Activated T-cell treated with anti-CD3 and anti-CD28 coated beads, Interleukin-2, amount 50 U/mL, for 4 hours (primary cell): Measurements from ENCODE around the gene TMEM138. TPM values are rescaled to one million over a fixed set of nuclear protein-coding genes. Genes with fewer than 3 reads are reported as not detected.

Experiments used
- ATAC-seq, 2 donors: fragments of 200-7000 bp; cut with Tn5 transposase; one replicate each; pipeline ENCODE4 v1.10.0; 2021
- DNase-seq: peaks from one replicate; pipeline ENCODE4 v3.0.0-alpha.2; 2020
- H3K27me3 Mint-ChIP-seq: one replicate; pipeline ENCODE4 v1.8.0; 2021; ENCODE audit warnings: low read depth, mixed read lengths
- H3K36me3 Mint-ChIP-seq: one replicate; pipeline ENCODE4 v1.8.0; 2022; ENCODE audit warnings: mixed read lengths; ENCODE audit not compliant: insufficient read depth
- H3K4me1 Mint-ChIP-seq: one replicate; pipeline ENCODE4 v1.8.0; 2021; ENCODE audit warnings: low read depth, mixed read lengths
- H3K4me3 Mint-ChIP-seq: one replicate; pipeline ENCODE4 v1.8.0; 2021; ENCODE audit warnings: mild to moderate bottlenecking, moderate library complexity, mixed read lengths
- H3K9me3 Mint-ChIP-seq: one replicate; pipeline ENCODE4 v1.8.0; 2021; ENCODE audit warnings: mixed read lengths
- total RNA-seq, 3 donors: library from RNA; stranded (reverse); gene quantifications; one replicate each; pipeline ENCODE4 v1.2.1, GENCODE V29; 2021

Gene TMEM138
- total RNA-seq, 3 donors from 2014 or later, result 74.2 to 91.5 (median 81.2) TPM

GRCh38 chr11:61392981-61393595 lies 30.9 kb downstream of the TMEM138 start:
- Mint-ChIP-seq H3K27me3 (no peaks in the 10 kb centered on the region), H3K36me3 (peaks cover 7% of the 10 kb centered on the region), H3K9me3 (no peaks in the 10 kb centered on the region), H3K4me3 (peak overlapping the region; percentile 89), H3K4me1 (peaks cover 24% of the 10 kb centered on the region)
- DNase-seq, result no peak
- ATAC-seq, result peak in 1 of 2 donors; percentile 36

DNA sequence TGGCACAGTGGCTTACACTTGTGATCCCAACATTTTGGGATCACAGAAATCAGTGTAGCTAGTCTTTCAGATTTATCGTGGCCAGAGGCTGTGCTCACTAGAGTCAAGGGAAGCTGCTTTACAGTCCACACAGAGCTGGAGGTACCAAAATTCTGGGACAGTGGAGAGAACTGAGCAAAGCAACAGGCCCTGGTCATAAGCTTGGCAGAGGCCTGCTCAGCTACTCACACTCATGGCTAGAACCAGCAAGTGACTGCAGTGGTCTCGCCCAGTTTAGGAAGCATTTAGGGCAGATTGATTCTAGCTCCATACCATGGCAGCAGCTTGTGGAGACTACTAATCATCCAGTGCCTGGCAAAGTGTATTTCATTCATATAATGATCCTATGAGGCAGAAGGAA lies 39.0 kb downstream of the TMEM138 start:
- DNase-seq, result no peak
- no peaks in the 10 kb centered on the region for H3K9me3 Mint-ChIP-seq
- no peaks in the 10 kb centered on the region for H3K27me3 Mint-ChIP-seq
- no peak for ATAC-seq
- H3K4me3 Mint-ChIP-seq, result no peak overlapping the region
- H3K36me3 Mint-ChIP-seq, result peaks cover 34% of the 10 kb centered on the region
- no peaks in the 10 kb centered on the region for H3K4me1 Mint-ChIP-seq

GRCh38 chr11:61401573-61401972 lies 39.4 kb downstream of the TMEM138 start:
- Mint-ChIP-seq H3K27me3 (no peaks in the 10 kb centered on the region), H3K36me3 (peaks cover 34% of the 10 kb centered on the region), H3K9me3 (no peaks in the 10 kb centered on the region), H3K4me3 (no peak overlapping the region), H3K4me1 (no peaks in the 10 kb centered on the region)
- ATAC-seq (no peak), DNase-seq (no peak)

GRCh38 chr11:61403658-61404057 lies 41.5 kb downstream of the TMEM138 start:
- Mint-ChIP-seq H3K27me3 (no peaks in the 10 kb centered on the region), H3K4me3 (no peak overlapping the region), H3K4me1 (no peaks in the 10 kb centered on the region), H3K36me3 (peaks cover 34% of the 10 kb centered on the region), H3K9me3 (no peaks in the 10 kb centered on the region)
- no peak for DNase-seq
- ATAC-seq, result no peak

- H3K4me1 Mint-ChIP-seq, result no peaks in the 10 kb centered on the region
- no peak for DNase-seq
- no peak overlapping the region for H3K4me3 Mint-ChIP-seq
- no peak for ATAC-seq
- H3K9me3 Mint-ChIP-seq, result no peaks in the 10 kb centered on the region
- H3K36me3 Mint-ChIP-seq, result peaks cover 34% of the 10 kb centered on the region
- no peaks in the 10 kb centered on the region for H3K27me3 Mint-ChIP-seq
Observed at GRCh38 chr11:61404103-61404502, 41.9 kb downstream of the TMEM138 start.

DNA sequence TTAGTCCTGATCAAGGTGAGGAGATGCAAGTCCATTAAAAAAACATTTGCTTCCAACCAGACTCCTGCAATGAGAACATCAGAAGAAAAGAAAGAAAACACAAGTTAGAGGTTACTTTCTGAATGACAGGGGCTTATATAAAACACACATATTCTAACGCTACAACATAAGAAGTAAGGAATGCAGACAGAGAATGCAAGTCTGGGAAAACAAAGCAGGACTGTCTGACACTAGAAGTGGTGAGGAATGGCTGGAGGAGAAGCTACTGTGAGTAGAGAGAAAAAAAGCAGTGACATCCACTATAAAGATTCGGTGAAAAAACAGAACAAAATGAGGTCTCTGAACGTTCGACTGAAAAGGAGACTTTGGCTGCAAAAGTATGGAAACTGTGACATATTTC lies 42.5 kb downstream of the TMEM138 start:
- Mint-ChIP-seq H3K36me3 (peaks cover 34% of the 10 kb centered on the region), H3K4me1 (no peaks in the 10 kb centered on the region), H3K4me3 (no peak overlapping the region), H3K9me3 (no peaks in the 10 kb centered on the region), H3K27me3 (no peaks in the 10 kb centered on the region)
- DNase-seq (no peak), ATAC-seq (no peak)

GRCh38 chr11:61406067-61406466 lies 43.9 kb downstream of the TMEM138 start:
- DNase-seq (no peak), ATAC-seq (no peak)
- H3K36me3 Mint-ChIP-seq, result peaks cover 31% of the 10 kb centered on the region
- no peaks in the 10 kb centered on the region for H3K9me3 Mint-ChIP-seq
- no peaks in the 10 kb centered on the region for H3K27me3 Mint-ChIP-seq
- no peak overlapping the region for H3K4me3 Mint-ChIP-seq
- H3K4me1 Mint-ChIP-seq, result no peaks in the 10 kb centered on the region

DNA sequence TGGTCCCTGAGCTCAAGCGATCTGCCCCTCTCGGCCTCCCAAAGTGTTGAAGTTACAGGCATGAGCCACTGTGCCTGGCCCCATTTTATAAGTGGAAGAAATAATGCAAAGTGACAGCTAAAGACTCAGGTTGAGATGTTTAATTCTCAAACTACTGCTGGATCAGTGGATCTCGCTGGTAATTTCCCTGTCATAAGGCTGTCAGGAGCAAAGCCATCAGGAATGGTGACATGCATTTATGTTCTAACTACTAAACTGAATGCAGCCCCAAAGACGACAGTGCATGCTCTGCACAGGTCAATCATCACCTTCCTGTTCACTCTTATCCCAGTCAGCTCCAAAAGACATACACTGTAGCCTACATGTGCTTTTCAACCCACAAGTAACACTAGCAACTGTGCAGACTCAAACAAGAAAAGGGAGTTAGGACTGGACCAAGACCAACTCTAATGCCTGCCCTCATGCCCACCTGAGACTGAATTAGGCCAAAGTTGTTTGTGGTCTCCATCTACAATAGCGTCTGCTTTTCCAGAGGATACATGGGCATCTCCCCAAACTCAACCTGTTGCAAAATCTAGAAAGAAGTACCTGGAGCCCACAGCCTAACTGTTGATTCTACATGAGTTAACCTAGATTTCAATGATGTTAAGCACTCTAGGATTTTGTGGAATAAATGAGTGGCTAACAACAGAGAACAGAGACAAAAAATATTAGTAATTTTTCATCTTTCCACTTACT lies 45.0 kb downstream of the TMEM138 start:
- DNase-seq, result no peak
- Mint-ChIP-seq H3K4me1 (no peaks in the 10 kb centered on the region), H3K36me3 (peaks cover 38% of the 10 kb centered on the region), H3K9me3 (no peaks in the 10 kb centered on the region), H3K4me3 (no peak overlapping the region), H3K27me3 (no peaks in the 10 kb centered on the region)
- no peak for ATAC-seq

DNA sequence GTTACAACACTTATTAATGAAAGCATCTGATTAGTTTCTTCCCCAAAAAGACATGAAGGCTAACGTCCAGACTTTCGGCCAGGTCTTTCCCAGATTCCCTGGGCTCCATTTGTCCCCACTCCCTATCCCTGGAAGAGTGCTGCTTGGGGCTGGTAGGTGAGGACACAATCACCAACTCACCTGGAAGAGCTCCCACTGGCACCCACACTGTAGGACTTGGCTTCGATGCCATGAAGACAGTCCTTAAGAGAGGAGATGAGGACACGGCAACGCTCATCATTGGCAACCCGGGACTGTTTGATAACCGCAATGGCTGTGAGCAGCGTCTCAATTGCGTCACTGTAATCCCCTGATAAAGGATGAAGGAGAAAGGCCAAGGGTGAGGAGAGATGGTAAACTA lies 49.4 kb downstream of the TMEM138 start:
- no peak for DNase-seq
- H3K4me3 Mint-ChIP-seq, result no peak overlapping the region

GRCh38 chr11:61413496-61413895 lies 51.3 kb downstream of the TMEM138 start:
- Mint-ChIP-seq H3K4me3 (no peak overlapping the region), H3K9me3 (no peaks in the 10 kb centered on the region), H3K27me3 (no peaks in the 10 kb centered on the region), H3K4me1 (peaks cover 11% of the 10 kb centered on the region), H3K36me3 (peaks cover 48% of the 10 kb centered on the region)
- DNase-seq, result no peak
- no peak for ATAC-seq

More for the DNA sequence above, 49.4 kb downstream of the TMEM138 start:
- Mint-ChIP-seq H3K27me3 (no peaks in the 10 kb centered on the region), H3K36me3 (peaks cover 37% of the 10 kb centered on the region), H3K9me3 (no peaks in the 10 kb centered on the region), H3K4me1 (peaks cover 2% of the 10 kb centered on the region)
- ATAC-seq, result no peak

GRCh38 chr11:61414547-61414946 lies 52.4 kb downstream of the TMEM138 start:
- H3K4me1 Mint-ChIP-seq, result peaks cover 11% of the 10 kb centered on the region
- H3K4me3 Mint-ChIP-seq, result no peak overlapping the region
- H3K9me3 Mint-ChIP-seq, result no peaks in the 10 kb centered on the region
- H3K27me3 Mint-ChIP-seq, result no peaks in the 10 kb centered on the region
- ATAC-seq (no peak), DNase-seq (no peak)
- peaks cover 51% of the 10 kb centered on the region for H3K36me3 Mint-ChIP-seq

GRCh38 chr11:61415381-61415780 lies 53.2 kb downstream of the TMEM138 start:
- Mint-ChIP-seq H3K4me3 (no peak overlapping the region), H3K27me3 (no peaks in the 10 kb centered on the region), H3K9me3 (no peaks in the 10 kb centered on the region), H3K4me1 (peaks cover 11% of the 10 kb centered on the region), H3K36me3 (peaks cover 59% of the 10 kb centered on the region)
- DNase-seq (no peak), ATAC-seq (no peak)

DNA sequence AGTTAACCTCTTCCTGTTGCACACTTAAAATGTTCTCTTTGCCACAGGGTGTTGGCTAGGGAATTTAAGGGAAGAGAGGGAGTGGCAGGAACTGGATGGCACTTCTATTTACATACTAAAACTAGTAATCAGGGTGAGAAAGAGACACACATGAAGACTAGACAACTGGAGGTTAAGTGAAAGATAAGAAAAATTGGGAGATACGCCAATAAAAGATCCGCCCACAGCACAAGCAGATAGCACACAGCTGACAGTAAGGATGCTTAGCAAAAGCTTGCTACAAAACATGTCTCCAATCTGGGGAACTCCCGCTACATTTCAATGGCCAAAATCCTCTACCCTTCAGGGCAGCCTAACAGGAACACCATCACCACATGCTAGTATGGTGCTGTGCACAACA lies 54.8 kb downstream of the TMEM138 start:
- DNase-seq, result no peak
- H3K36me3 Mint-ChIP-seq, result peaks cover 59% of the 10 kb centered on the region
- no peak for ATAC-seq
- no peaks in the 10 kb centered on the region for H3K9me3 Mint-ChIP-seq
- no peaks in the 10 kb centered on the region for H3K27me3 Mint-ChIP-seq
- peaks cover 19% of the 10 kb centered on the region for H3K4me1 Mint-ChIP-seq
- H3K4me3 Mint-ChIP-seq, result no peak overlapping the region

- ATAC-seq, result no peak
- no peak overlapping the region for H3K4me3 Mint-ChIP-seq
- H3K9me3 Mint-ChIP-seq, result no peaks in the 10 kb centered on the region
- no peaks in the 10 kb centered on the region for H3K27me3 Mint-ChIP-seq
- peaks cover 22% of the 10 kb centered on the region for H3K4me1 Mint-ChIP-seq
- DNase-seq, result no peak
- peaks cover 59% of the 10 kb centered on the region for H3K36me3 Mint-ChIP-seq
Observed at GRCh38 chr11:61417670-61418069, 55.5 kb downstream of the TMEM138 start.

- H3K27me3 Mint-ChIP-seq, result no peaks in the 10 kb centered on the region
- H3K9me3 Mint-ChIP-seq, result no peaks in the 10 kb centered on the region
- H3K4me1 Mint-ChIP-seq, result peaks cover 24% of the 10 kb centered on the region
- peaks cover 59% of the 10 kb centered on the region for H3K36me3 Mint-ChIP-seq
- DNase-seq (no peak), ATAC-seq (peak; percentile 52 to 62)
- H3K4me3 Mint-ChIP-seq, result no peak overlapping the region
Observed at GRCh38 chr11:61418136-61418535, 56.0 kb downstream of the TMEM138 start.
